H9 (cell line): ENCODE results near the gene GRIN2B. TPM values are rescaled to one million over a fixed set of nuclear protein-coding genes. Genes with fewer than 3 reads are reported as not detected.

Experiments used
- DNase-seq: peaks from one replicate; pipeline ENCODE4 v3.0.0-alpha.2; 2017
- H2AFZ ChIP-seq: one replicate; pipeline ENCODE4 v1.6.1; 2013; ENCODE audit warnings: mild to moderate bottlenecking, low read length, control low read depth, moderate library complexity
- H2AK5ac ChIP-seq: 2 replicates; pipeline ENCODE4 v1.6.1; 2013; ENCODE audit warnings: low read length, control low read depth, mixed read lengths; ENCODE audit not compliant: insufficient read length
- H2BK120ac ChIP-seq: one replicate; pipeline ENCODE4 v1.6.1; 2013; ENCODE audit warnings: low read depth, mild to moderate bottlenecking, low read length, control low read depth, inconsistent platforms; ENCODE audit not compliant: poor library complexity, severe bottlenecking
- H2BK12ac ChIP-seq: 2 replicates; pipeline ENCODE4 v1.6.1; 2013; ENCODE audit warnings: low read length, control low read depth, mixed read lengths, low read depth; ENCODE audit not compliant: insufficient read length
- H2BK15ac ChIP-seq: 2 replicates; pipeline ENCODE4 v1.6.1; 2013; ENCODE audit warnings: low read depth, low read length, control low read depth
- H2BK20ac ChIP-seq: one replicate; pipeline ENCODE4 v1.6.1; 2013; ENCODE audit warnings: low read depth, mild to moderate bottlenecking, low read length, control low read depth, inconsistent platforms; ENCODE audit not compliant: poor library complexity, severe bottlenecking
- H2BK5ac ChIP-seq: 2 replicates; pipeline ENCODE4 v1.6.1; 2013; ENCODE audit warnings: low read length, control low read depth, mixed read lengths; ENCODE audit not compliant: insufficient read length
- H3K14ac ChIP-seq: 2 replicates; pipeline ENCODE4 v1.6.1; 2013; ENCODE audit warnings: low read length, control low read depth; ENCODE audit not compliant: insufficient read depth
- H3K18ac ChIP-seq: 2 replicates; pipeline ENCODE4 v1.6.1; 2013; ENCODE audit warnings: low read depth, mild to moderate bottlenecking, mixed read lengths, low read length, control low read depth; ENCODE audit not compliant: insufficient read length
- H3K23ac ChIP-seq: 2 replicates; pipeline ENCODE4 v1.6.1; 2013; ENCODE audit warnings: low read length, control low read depth, mixed read lengths, low read depth; ENCODE audit not compliant: insufficient read length
- H3K23me2 ChIP-seq: 2 replicates; pipeline ENCODE4 v1.6.1; 2013; ENCODE audit warnings: low read depth, mild to moderate bottlenecking, mixed read lengths, low read length, control low read depth; ENCODE audit not compliant: insufficient read length, poor library complexity, severe bottlenecking
- H3K27ac ChIP-seq: 2 replicates; pipeline ENCODE4 v1.5.1; 2013; ENCODE audit warnings: low read length, control low read depth, mixed read lengths, low read depth; ENCODE audit not compliant: insufficient read length
- H3K27me3 ChIP-seq: 2 replicates; pipeline ENCODE4 v1.6.1; 2013; ENCODE audit warnings: low read length, control low read depth, inconsistent platforms; ENCODE audit not compliant: insufficient read depth
- H3K4ac ChIP-seq: 2 replicates; pipeline ENCODE4 v1.6.1; 2013; ENCODE audit warnings: low read depth, mild to moderate bottlenecking, control low read depth, inconsistent platforms, low read length, moderate library complexity
- H3K4me1 ChIP-seq: 2 replicates; pipeline ENCODE4 v1.6.1; 2013; ENCODE audit warnings: low read length, control low read depth, inconsistent platforms; ENCODE audit not compliant: insufficient read depth
- H3K4me2 ChIP-seq: 2 replicates; pipeline ENCODE4 v1.6.1; 2013; ENCODE audit warnings: low read length, control low read depth, mixed read lengths; ENCODE audit not compliant: insufficient read length, insufficient read depth
- H3K56ac ChIP-seq: 2 replicates; pipeline ENCODE4 v1.6.1; 2013; ENCODE audit warnings: low read depth, mild to moderate bottlenecking, mixed read lengths, low read length, control low read depth; ENCODE audit not compliant: insufficient read length
- H3K79me1 ChIP-seq: 2 replicates; pipeline ENCODE4 v1.6.1; 2013; ENCODE audit warnings: low read depth, mild to moderate bottlenecking, moderate library complexity, low read length, control low read depth, inconsistent platforms; ENCODE audit not compliant: insufficient read depth, poor library complexity, severe bottlenecking
- H3K79me2 ChIP-seq: 2 replicates; pipeline ENCODE4 v1.6.1; 2013; ENCODE audit warnings: low read length, control low read depth, inconsistent platforms; ENCODE audit not compliant: insufficient read depth
- H3K9ac ChIP-seq: 2 replicates; pipeline ENCODE4 v1.6.1; 2013; ENCODE audit warnings: low read length, control low read depth, mixed read lengths; ENCODE audit not compliant: insufficient read length; ENCODE audit errors: extremely low read depth
- H3K9me3 ChIP-seq: one replicate; pipeline ENCODE4 v1.6.1; 2013; ENCODE audit warnings: low read depth, low read length, inconsistent platforms; ENCODE audit not compliant: control insufficient read depth
- H3T11ph ChIP-seq: one replicate; pipeline ENCODE4 v1.6.1; 2013; ENCODE audit warnings: mild to moderate bottlenecking, low read length, control low read depth, inconsistent platforms
- H4K20me1 ChIP-seq: one replicate; pipeline ENCODE4 v1.6.1; 2013; ENCODE audit not compliant: control insufficient read depth, insufficient read length, insufficient read depth
- H4K5ac ChIP-seq: 2 replicates; pipeline ENCODE4 v1.6.1; 2013; ENCODE audit warnings: low read depth, mild to moderate bottlenecking, mixed read lengths, low read length, control low read depth; ENCODE audit not compliant: insufficient read length
- H4K8ac ChIP-seq: replicated peaks from 2 replicates; pipeline ENCODE4 v1.6.1; 2013; ENCODE audit warnings: low read length, control low read depth, mixed read lengths, low read depth; ENCODE audit not compliant: insufficient read length
- H4K91ac ChIP-seq: 2 replicates; pipeline ENCODE4 v1.6.1; 2013; ENCODE audit warnings: low read depth, mild to moderate bottlenecking, moderate library complexity, mixed read lengths, low read length, control low read depth; ENCODE audit not compliant: insufficient read length
- H3K27ac Mint-ChIP-seq, 3 experiments: 2 replicates in 2 of 3; 3 replicates in 1 of 3; pipeline ENCODE4 v1.8.0; 2020 to 2021; ENCODE audit warnings: mixed read lengths in 3 of 3, mild to moderate bottlenecking in 1 of 3, moderate library complexity in 1 of 3
- H3K27me3 Mint-ChIP-seq: 2 replicates; pipeline ENCODE4 v1.8.0; 2021; ENCODE audit warnings: low read depth, mild to moderate bottlenecking, moderate library complexity, mixed read lengths
- H3K36me3 Mint-ChIP-seq, 3 experiments: 2 replicates in 2 of 3; 3 replicates in 1 of 3; pipeline ENCODE4 v1.8.0; 2020 to 2021; ENCODE audit warnings: low read depth in 3 of 3, mixed read lengths in 3 of 3; ENCODE audit not compliant: insufficient read depth in 1 of 3
- H3K4me1 Mint-ChIP-seq, 2 experiments: 2 replicates each; pipeline ENCODE4 v1.8.0; 2020; ENCODE audit warnings: mixed read lengths in 2 of 2
- H3K4me3 Mint-ChIP-seq, 2 experiments: 2 replicates in 1 of 2; 3 replicates in 1 of 2; pipeline ENCODE4 v1.8.0; 2020 to 2021; ENCODE audit warnings: mild to moderate bottlenecking in 2 of 2, mixed read lengths in 2 of 2, moderate library complexity in 1 of 2
- H3K9me3 Mint-ChIP-seq, 2 experiments: 2 replicates in 1 of 2; 3 replicates in 1 of 2; pipeline ENCODE4 v1.8.0; 2020; ENCODE audit warnings: mild to moderate bottlenecking in 2 of 2, mixed read lengths in 2 of 2, moderate library complexity in 1 of 2
- WGBS: extraction: QIAGEN DNeasy Blood & Tissue Kit; methylation state at CpG from one replicate; pipeline ENCODE4 v1.1.7; 2013; ENCODE audit warnings: missing lambda C conversion rate, low lambda C conversion rate, mixed read lengths; ENCODE audit not compliant: insufficient read length; ENCODE audit errors: extremely low coverage; 5-methylcytosine and 5-hydroxymethylcytosine counted together
- total RNA-seq: library from RNA; stranded (reverse); gene quantifications from 2 replicates; pipeline ENCODE4 v1.2.1, GENCODE V29; 2021
- TF ChIP-seq, protein P1 (sequence below): fragments of 200-600 bp; sonication (generic); conservative IDR thresholded peaks from 3 replicates; pipeline ENCODE4 v1.8.0; 2021; ENCODE audit warnings: antibody characterized with exemption, mild to moderate bottlenecking

GRIN2B gene
- total RNA-seq, 1 experiment from 2014 or later, result 0.13 TPM

DNA sequence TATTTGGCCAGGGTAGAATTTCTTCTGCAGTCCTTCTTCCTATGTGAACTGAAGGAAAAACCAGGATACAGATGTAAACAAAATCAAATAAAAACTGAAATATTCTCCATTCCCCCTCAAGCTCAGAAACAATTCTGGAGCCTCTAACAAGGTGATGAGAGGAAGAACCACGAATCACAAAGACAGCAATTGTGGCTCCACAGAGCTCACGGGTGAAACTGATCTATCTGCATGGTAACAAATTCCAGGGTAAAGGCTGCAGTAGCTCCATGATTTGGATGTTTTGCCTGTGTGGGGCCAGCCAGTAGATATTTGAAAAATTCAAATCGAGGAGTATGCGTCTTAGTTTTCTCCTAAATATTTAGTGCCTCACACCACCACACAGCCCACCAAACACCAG, 10.6 kb downstream of the GRIN2B start:
- H4K91ac ChIP-seq, result no peak overlapping the region
- no peaks in the 10 kb centered on the region for H3K23me2 ChIP-seq
- H2BK15ac ChIP-seq, result no peak overlapping the region
- H2AFZ ChIP-seq, result no peak overlapping the region
- H3K18ac ChIP-seq, result no peak overlapping the region
- H4K8ac ChIP-seq, result no peak overlapping the region
- peaks cover 14 to 21% of the 10 kb centered on the region in 2 experiments for H3K4me1 Mint-ChIP-seq
- no peaks in the 10 kb centered on the region for H3K79me2 ChIP-seq
- H2BK12ac ChIP-seq, result no peak overlapping the region
- no peak overlapping the region for H3T11ph ChIP-seq
- H3K4me3 Mint-ChIP-seq, result no peak overlapping the region; a peak in 1 of 5 replicates
- no peak overlapping the region for H4K5ac ChIP-seq
- H2BK20ac ChIP-seq, result no peak overlapping the region
- no peak overlapping the region for H2AK5ac ChIP-seq
- H3K36me3 Mint-ChIP-seq, result no peaks in the 10 kb centered on the region
- no peaks in the 10 kb centered on the region; the same call in 1 of the 2 replicates for H3K4me1 ChIP-seq
- no peak overlapping the region for H2BK5ac ChIP-seq
- H3K23ac ChIP-seq, result no peak overlapping the region
- no peaks in the 10 kb centered on the region for H4K20me1 ChIP-seq
- no peaks in the 10 kb centered on the region for H3K9me3 Mint-ChIP-seq
- no peak overlapping the region for H3K27ac ChIP-seq
- H2BK120ac ChIP-seq, result no peak overlapping the region
- no peak overlapping the region for H3K9ac ChIP-seq
- H3K27me3 ChIP-seq, result no peaks in the 10 kb centered on the region
- no peak overlapping the region for H3K56ac ChIP-seq
- WGBS, result no CpG with 5 or more reads among the region's 4 CpGs
- H3K79me1 ChIP-seq, result no peaks in the 10 kb centered on the region
- H3K14ac ChIP-seq, result no peak overlapping the region
- H3K27me3 Mint-ChIP-seq, result peaks cover 10% of the 10 kb centered on the region
- no peak overlapping the region for H3K4ac ChIP-seq
- no peak overlapping the region for H3K4me2 ChIP-seq
- no peaks in the 10 kb centered on the region for H3K9me3 ChIP-seq
- DNase-seq, result no peak
- no peak overlapping the region; a peak in 1 of 7 replicates for H3K27ac Mint-ChIP-seq
- TF ChIP-seq, protein P1, sequence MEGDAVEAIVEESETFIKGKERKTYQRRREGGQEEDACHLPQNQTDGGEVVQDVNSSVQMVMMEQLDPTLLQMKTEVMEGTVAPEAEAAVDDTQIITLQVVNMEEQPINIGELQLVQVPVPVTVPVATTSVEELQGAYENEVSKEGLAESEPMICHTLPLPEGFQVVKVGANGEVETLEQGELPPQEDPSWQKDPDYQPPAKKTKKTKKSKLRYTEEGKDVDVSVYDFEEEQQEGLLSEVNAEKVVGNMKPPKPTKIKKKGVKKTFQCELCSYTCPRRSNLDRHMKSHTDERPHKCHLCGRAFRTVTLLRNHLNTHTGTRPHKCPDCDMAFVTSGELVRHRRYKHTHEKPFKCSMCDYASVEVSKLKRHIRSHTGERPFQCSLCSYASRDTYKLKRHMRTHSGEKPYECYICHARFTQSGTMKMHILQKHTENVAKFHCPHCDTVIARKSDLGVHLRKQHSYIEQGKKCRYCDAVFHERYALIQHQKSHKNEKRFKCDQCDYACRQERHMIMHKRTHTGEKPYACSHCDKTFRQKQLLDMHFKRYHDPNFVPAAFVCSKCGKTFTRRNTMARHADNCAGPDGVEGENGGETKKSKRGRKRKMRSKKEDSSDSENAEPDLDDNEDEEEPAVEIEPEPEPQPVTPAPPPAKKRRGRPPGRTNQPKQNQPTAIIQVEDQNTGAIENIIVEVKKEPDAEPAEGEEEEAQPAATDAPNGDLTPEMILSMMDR, result no peak
